Measurements from ENCODE around the gene RNF182. TPM values are rescaled to one million over a fixed set of nuclear protein-coding genes. Genes with fewer than 3 reads are reported as not detected.
"Not testable (repeated sequence)": the region's sequence is repeated elsewhere in the genome, so short reads cannot be mapped to it uniquely, and the experiment has no call there.

The RNF182 gene, protein sequence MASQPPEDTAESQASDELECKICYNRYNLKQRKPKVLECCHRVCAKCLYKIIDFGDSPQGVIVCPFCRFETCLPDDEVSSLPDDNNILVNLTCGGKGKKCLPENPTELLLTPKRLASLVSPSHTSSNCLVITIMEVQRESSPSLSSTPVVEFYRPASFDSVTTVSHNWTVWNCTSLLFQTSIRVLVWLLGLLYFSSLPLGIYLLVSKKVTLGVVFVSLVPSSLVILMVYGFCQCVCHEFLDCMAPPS
- not detected for polyA plus RNA-seq (2012; ENCODE audit: low read depth, missing spikeins)

DNA sequence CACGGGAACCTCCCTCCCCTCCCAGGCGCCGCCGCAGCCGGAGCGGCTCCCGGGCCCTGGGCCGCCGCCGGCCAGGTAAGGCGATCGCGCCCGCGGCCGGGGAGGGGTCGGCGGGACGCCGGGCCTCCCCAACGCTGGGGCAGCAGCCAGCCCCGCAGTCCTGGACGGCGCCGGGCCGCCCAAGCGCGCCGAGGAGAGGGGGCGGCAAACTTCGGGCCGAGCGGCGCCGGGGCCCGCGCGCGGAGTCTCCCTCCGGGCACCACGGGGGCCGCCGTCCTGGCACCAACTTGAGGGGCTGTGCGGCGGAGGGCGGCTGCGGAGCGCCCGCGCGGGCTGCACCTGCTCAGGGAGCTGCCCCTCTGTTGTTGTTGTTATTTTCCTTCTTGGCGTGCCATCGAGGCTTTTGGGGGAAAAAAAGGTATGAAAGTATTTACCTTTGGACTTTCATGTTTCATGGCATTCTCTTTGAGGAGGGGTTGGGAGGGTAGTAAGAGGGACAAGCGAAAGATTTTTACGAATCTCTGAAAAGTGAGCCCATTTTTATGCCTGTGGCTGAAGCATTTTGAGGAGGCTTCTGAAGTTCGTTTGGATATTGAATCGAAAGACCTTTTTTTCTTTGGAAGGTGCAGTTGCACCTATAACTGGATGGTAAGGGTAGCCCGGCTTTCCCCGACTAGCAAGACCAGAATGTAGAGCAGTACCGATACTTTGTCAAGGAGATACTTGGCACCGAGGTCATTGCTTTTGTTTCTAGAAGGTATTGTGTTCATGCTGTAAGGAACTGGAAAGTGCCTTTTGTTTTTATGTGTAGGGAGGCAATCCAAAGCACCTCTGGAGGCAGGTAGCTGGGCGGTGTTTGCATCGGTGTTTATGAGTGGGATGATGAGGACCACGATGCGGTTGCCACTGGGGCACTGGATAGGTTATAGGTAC lies at the start of gene RNF182:
TSS of gene RNF182 (plus strand) at position 4 of the 933 bp plus-strand sequence. CDS start 52,168 bp downstream, outside the sequence.
- TF ChIP-seq TAF1 (IDR thresholded peaks at IDR 0.05; ENCODE audit: low read depth, low read length): no peak
- no peak for TF ChIP-seq POLR2AphosphoS5 (IDR thresholded peaks at IDR 0.05; ENCODE audit: low read depth, low read length)
- peak; percentile 70 for DNase-seq (ENCODE audit: insufficient read length, low spot score)

DNA sequence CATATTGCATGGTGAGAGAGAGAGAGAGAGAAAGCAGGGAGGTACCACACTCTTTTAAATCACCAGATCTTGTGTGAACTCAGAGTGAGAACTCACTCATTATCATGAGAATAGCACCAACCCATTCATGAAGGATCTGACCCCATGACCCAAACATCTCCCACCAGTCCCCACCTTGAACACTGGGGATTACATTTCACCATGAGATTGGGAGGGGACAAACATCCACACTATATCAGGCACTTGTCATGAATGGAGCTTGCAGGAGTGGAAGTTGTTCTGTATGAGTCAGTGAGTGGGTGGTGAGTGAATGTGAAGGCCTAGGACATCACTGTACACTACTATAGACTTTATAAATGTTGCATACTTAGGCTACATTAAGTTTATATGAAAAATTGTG lies 47.7 kb upstream of the RNF182 start:
- DNase-seq (ENCODE audit: insufficient read length, low spot score): no peak
- TF ChIP-seq POLR2A (IDR thresholded peaks at IDR 0.05; ENCODE audit: low read depth, low read length) (no peak), POU2F2 (IDR thresholded peaks at IDR 0.05; ENCODE audit: low read depth, low read length) (no peak), TAF1 (IDR thresholded peaks at IDR 0.05; ENCODE audit: low read depth, low read length) (no peak), POLR2AphosphoS5 (IDR thresholded peaks at IDR 0.05; ENCODE audit: low read depth, low read length) (no peak)
- FAIRE-seq: no peak

More for the DNA sequence above, at the start of gene RNF182:
- FAIRE-seq: no peak

DNA sequence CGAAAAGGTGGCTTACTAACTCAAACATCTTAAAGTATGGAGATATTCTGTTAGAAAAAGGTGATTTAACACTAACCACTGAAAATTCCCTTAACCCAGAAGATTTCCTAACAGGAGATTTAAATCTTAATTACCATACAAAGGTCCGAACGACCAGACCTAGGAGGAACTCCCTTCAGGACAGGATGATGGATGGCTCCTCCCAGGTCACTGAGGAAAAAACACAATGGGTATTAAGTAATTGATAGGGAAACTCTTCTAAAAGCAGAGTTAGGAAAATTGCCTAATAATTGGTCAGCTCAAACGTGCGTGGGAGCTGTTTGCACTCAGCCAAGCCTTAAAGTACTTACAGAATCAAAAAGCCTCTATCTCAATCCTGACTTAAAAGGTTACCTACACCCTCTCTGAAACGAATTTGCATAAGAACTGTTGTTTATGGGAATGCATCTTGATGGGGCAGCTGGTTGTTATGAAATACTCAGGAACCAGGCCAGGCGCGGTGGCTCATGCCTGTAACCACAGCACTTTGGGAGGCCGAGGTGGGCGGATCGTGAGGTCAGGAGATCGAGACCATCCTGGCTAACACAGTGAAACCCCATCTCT lies 44.6 kb upstream of the RNF182 start:
- not testable (repeated sequence) for DNase-seq (ENCODE audit: insufficient read length, low spot score); FAIRE-seq

DNA sequence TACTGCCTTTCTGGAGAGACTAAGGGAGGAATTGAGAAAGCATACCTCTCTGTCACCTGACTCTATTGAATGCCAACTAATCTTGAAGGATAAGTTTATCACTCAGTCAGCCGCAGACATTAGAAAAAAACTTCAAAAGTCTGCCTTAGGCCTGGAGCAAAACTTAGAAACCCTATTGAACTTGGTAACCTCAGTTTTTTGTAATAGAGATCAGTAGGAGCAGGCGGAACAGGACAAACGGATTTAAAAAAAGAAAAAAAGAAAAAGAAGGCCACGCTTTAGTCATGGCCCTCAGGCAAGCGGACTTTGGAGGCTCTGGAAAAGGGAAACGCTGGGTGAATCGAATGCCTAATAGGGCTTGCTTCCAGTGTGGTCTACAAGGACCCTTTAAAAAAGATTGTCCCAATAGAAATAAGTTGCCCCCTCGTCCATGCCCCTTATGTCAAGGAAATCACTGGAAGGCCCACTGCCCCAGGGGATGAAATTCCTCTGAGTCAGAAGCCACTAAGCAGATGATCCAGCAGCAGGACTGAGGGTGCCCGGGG lies 43.1 kb upstream of the RNF182 start:
- TF ChIP-seq SPI1 (IDR thresholded peaks at IDR 0.05; ENCODE audit: low read depth, low read length) (no peak), POU2F2 (IDR thresholded peaks at IDR 0.05; ENCODE audit: low read depth, low read length) (no peak), PAX5 (IDR thresholded peaks at IDR 0.05; ENCODE audit: insufficient read depth, low read length, severe bottlenecking) (no peak)
- DNase-seq (ENCODE audit: insufficient read length, low spot score) (no peak), FAIRE-seq (no peak)

DNA sequence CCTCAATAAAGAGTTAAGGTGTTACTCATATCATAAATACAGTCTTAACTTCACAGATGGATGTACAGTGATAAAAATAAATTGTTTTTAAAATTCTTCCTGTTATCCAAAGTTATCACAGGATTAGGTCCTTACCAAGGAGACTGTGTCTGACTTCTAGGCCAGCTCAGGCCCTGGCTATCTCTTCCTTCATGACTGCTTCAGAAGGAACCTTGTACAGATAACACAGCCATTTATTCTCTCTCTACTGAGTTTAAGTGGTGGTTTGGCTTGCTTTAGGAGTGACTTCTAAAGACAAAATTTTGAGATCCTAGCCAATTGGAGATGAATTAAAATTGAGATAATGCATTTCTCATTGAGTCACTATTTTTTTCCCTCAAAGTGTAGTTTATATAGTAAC lies 40.8 kb upstream of the RNF182 start:
- no peak for TF ChIP-seq PAX5 (IDR thresholded peaks at IDR 0.05; ENCODE audit: insufficient read depth, low read length, severe bottlenecking)
- no peak for TF ChIP-seq TAF1 (IDR thresholded peaks at IDR 0.05; ENCODE audit: low read depth, low read length)
- TF ChIP-seq POU2F2 (IDR thresholded peaks at IDR 0.05; ENCODE audit: low read depth, low read length): no peak
- no peak for TF ChIP-seq POLR2A (IDR thresholded peaks at IDR 0.05; ENCODE audit: low read depth, low read length)
- TF ChIP-seq SPI1 (IDR thresholded peaks at IDR 0.05; ENCODE audit: low read depth, low read length): no peak
- no peak for TF ChIP-seq POLR2AphosphoS5 (IDR thresholded peaks at IDR 0.05; ENCODE audit: low read depth, low read length)
- no peak for FAIRE-seq
- no peak for DNase-seq (ENCODE audit: insufficient read length, low spot score)

DNA sequence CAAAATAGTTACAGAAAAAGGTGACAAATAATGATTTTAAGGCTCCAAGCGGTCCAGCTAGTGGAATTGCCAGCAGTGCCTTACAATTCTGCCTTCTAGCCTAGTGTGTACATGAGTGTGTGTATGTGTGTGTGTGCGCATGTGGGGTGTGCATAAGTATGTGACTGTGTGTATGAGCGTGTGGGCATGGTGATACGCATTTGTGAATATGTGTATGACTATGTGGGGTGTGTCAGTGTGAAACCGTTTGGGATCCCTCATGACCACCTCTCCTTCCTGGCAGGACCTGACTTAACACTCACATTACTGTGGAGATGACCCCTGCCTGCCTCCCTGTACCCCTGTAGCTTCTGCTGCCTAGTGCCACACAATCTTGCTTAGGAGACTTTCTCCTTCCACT lies 40.4 kb upstream of the RNF182 start:
- FAIRE-seq: no peak
- no peak for DNase-seq (ENCODE audit: insufficient read length, low spot score)
- TF ChIP-seq POLR2A (IDR thresholded peaks at IDR 0.05; ENCODE audit: low read depth, low read length): no peak

DNA sequence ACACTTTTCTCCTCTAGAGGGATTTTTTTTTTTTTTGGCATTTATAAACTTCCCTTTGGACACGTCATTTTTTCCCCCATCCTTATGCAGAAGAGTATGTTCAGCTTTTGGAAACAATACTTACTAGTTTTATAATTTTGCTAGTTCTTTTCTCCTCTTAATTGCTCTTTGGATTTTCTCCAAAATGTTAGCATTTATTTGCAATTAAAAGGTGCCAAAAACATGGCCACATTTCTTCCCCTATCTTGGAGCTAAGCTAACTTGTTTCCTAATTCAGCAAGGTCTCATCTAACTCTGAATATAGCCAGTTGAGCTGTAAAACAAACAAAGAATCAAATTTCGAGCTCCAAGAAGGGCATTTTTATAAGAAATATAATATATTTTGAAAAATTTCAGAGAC lies 39.2 kb upstream of the RNF182 start:
- TF ChIP-seq POLR2AphosphoS5 (IDR thresholded peaks at IDR 0.05; ENCODE audit: low read depth, low read length): no peak
- no peak for TF ChIP-seq POLR2A (IDR thresholded peaks at IDR 0.05; ENCODE audit: low read depth, low read length)
- TF ChIP-seq PAX5 (IDR thresholded peaks at IDR 0.05; ENCODE audit: insufficient read depth, low read length, severe bottlenecking): no peak
- no peak for TF ChIP-seq TAF1 (IDR thresholded peaks at IDR 0.05; ENCODE audit: low read depth, low read length)
- TF ChIP-seq SPI1 (IDR thresholded peaks at IDR 0.05; ENCODE audit: low read depth, low read length): no peak
- TF ChIP-seq POU2F2 (IDR thresholded peaks at IDR 0.05; ENCODE audit: low read depth, low read length): no peak
- DNase-seq (ENCODE audit: insufficient read length, low spot score) (no peak), FAIRE-seq (no peak)

DNA sequence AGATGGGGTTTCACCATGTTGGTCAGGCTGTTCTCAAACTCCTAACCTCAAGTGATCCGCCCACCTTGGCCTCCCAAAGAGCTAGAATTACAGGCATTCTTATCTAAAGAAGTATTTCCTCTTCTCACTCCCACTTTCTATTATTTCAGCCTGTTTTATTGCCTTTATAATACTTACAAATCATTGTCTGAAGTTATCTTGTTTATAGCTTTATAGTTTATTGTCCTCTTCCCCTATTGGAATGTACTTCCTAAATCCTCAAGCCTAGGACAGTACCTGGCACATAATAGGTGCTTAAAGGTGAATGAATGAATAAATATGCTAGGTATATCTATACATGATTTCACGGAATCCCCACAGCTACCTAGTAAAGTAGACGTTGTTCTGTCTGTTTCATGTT lies 37.8 kb upstream of the RNF182 start:
- FAIRE-seq (no peak), DNase-seq (ENCODE audit: insufficient read length, low spot score) (no peak)
- TF ChIP-seq POU2F2 (IDR thresholded peaks at IDR 0.05; ENCODE audit: low read depth, low read length): no peak
- no peak for TF ChIP-seq PAX5 (IDR thresholded peaks at IDR 0.05; ENCODE audit: insufficient read depth, low read length, severe bottlenecking)
- TF ChIP-seq TAF1 (IDR thresholded peaks at IDR 0.05; ENCODE audit: low read depth, low read length): no peak
- no peak for TF ChIP-seq SPI1 (IDR thresholded peaks at IDR 0.05; ENCODE audit: low read depth, low read length)
- no peak for TF ChIP-seq POLR2A (IDR thresholded peaks at IDR 0.05; ENCODE audit: low read depth, low read length)
- TF ChIP-seq POLR2AphosphoS5 (IDR thresholded peaks at IDR 0.05; ENCODE audit: low read depth, low read length): no peak

DNA sequence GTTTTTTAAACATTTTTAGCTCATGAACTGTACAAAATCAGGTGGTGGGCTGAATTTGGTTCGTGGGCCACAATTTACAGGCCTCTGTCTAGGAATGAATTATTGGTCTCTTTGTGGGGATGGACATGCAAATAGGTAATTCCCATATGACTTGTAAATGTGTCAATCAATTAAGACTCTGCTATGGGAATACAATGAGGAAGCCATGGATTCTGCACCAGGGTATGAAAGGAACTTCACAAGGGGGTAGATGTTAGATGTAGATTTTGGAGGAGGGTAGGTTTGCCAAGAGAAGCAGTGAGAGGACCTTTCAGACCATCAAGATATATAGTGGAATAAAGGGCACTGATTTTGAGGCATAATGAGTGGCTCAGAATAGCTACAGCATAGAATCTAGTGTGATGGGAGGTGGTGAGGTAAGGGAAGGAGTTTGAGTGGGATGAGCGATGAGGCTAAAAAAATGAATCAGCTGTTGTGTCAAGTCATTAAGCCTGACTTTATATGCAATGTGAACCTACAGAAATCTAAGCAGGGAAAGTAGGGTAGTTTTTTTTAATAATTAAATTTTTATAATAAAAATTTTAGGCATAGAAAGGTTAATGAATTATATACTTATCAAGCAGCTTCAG lies 32.6 kb upstream of the RNF182 start:
- TF ChIP-seq SPI1 (IDR thresholded peaks at IDR 0.05; ENCODE audit: low read depth, low read length) (no peak), PAX5 (IDR thresholded peaks at IDR 0.05; ENCODE audit: insufficient read depth, low read length, severe bottlenecking) (no peak), POLR2AphosphoS5 (IDR thresholded peaks at IDR 0.05; ENCODE audit: low read depth, low read length) (no peak), TAF1 (IDR thresholded peaks at IDR 0.05; ENCODE audit: low read depth, low read length) (no peak), POLR2A (IDR thresholded peaks at IDR 0.05; ENCODE audit: low read depth, low read length) (no peak), POU2F2 (IDR thresholded peaks at IDR 0.05; ENCODE audit: low read depth, low read length) (no peak)
- no peak for DNase-seq (ENCODE audit: insufficient read length, low spot score)
- no peak for FAIRE-seq

Data from GM12891 (cell line).